GM12872 (cell line): ENCODE measurements around the gene RGL1.
A peak's percentile ranks its signal among the peaks of the same experiment; 100 is the strongest.

Experiments
- CTCF ChIP-seq: IDR thresholded peaks from 3 replicates; pipeline ENCODE4 v1.5.1; 2011; ENCODE audit warnings: low read depth, mild to moderate bottlenecking, low read length, moderate library complexity; ENCODE audit not compliant: insufficient read depth

Gene RGL1

GRCh38 chr1:183920651-183921050 is 115.7 kb downstream of the RGL1 start:
- TF ChIP-seq CTCF = no peak

DNA sequence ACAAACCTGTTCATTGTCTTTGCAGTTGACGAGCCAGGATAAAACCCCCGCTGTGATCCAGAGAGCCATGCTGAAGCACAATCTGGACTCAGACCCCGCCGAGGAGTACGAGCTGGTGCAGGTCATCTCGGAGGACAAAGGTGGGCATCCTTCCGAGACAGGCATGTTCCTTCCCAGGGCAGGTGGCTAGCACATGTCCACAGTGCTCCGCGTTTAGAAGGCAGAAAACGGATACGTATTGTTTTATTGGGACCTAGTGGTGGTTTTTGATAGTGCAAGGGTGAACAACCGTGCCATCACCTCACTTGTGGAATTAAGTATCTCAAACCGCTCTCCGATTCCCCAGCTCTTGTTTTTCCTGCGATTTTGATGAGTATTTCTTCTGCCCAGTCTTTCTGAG is 117.3 kb downstream of the RGL1 start:
- peak; percentile 42; the same call in 1 of the 3 replicates for TF ChIP-seq CTCF

- TF ChIP-seq CTCF = no peak
Observed at GRCh38 chr1:183925947-183926346, 121.0 kb downstream of the RGL1 start.

GRCh38 chr1:183926983-183927382 is 122.1 kb downstream of the RGL1 start:
- TF ChIP-seq CTCF = no peak

GRCh38 chr1:183931646-183932271 is 126.8 kb downstream of the RGL1 start:
- no peak for TF ChIP-seq CTCF

GRCh38 chr1:183932412-183932811 is 127.5 kb downstream of the RGL1 start:
- no peak for TF ChIP-seq CTCF

- no peak for TF ChIP-seq CTCF
Observed at GRCh38 chr1:183933528-183934179, 128.7 kb downstream of the RGL1 start.
